Astrocyte (in vitro differentiated cells and primary cell): Measurements from ENCODE around the gene SCUBE3. TPM values are rescaled to one million over a fixed set of nuclear protein-coding genes. Genes with fewer than 3 reads are reported as not detected.

Experiments
- DNase-seq: peaks from one replicate; pipeline ENCODE4 v3.0.0-alpha.2; 2010; ENCODE audit warnings: low read depth
- FAIRE-seq: peaks from 2 replicates; lab custom pipeline; 2011; peaks lifted over from hg19 to GRCh38; lab: Jason Lieb, UNC
- H2AFZ ChIP-seq: 2 replicates; pipeline ENCODE4 v1.6.0; 2012; ENCODE audit warnings: low read depth, low read length, inconsistent platforms
- H3K27ac ChIP-seq: 2 replicates; pipeline ENCODE4 v1.5.1; 2011; ENCODE audit warnings: low read depth, low read length, inconsistent platforms
- H3K27me3 ChIP-seq: 2 replicates; pipeline ENCODE4 v1.6.0; 2011; ENCODE audit warnings: low read length, inconsistent platforms; ENCODE audit not compliant: insufficient read depth
- H3K36me3 ChIP-seq: 2 replicates; pipeline ENCODE4 v1.5.1; 2011; ENCODE audit warnings: low read length, inconsistent platforms; ENCODE audit not compliant: insufficient read depth
- H3K4me1 ChIP-seq: 2 replicates; pipeline ENCODE4 v1.5.1; 2011; ENCODE audit warnings: low read length, inconsistent platforms; ENCODE audit not compliant: insufficient read depth
- H3K4me2 ChIP-seq: 2 replicates; pipeline ENCODE4 v1.6.0; 2012; ENCODE audit warnings: low read length, inconsistent platforms
- H3K4me3 ChIP-seq: 2 replicates; pipeline ENCODE4 v1.5.1; 2011; ENCODE audit warnings: low read depth, mild to moderate bottlenecking, low read length, inconsistent platforms; ENCODE audit not compliant: insufficient read depth
- H3K79me2 ChIP-seq: 2 replicates; pipeline ENCODE4 v1.6.0; 2012; ENCODE audit warnings: mild to moderate bottlenecking, low read length, inconsistent platforms; ENCODE audit not compliant: insufficient read depth
- H3K9ac ChIP-seq: 2 replicates; pipeline ENCODE4 v1.6.0; 2012; ENCODE audit warnings: mild to moderate bottlenecking, low read length, inconsistent platforms
- H3K9me3 ChIP-seq: 2 replicates; pipeline ENCODE4 v1.5.1; 2012; ENCODE audit warnings: low read depth, mild to moderate bottlenecking, low read length, inconsistent platforms; ENCODE audit not compliant: insufficient read depth
- H4K20me1 ChIP-seq: 2 replicates; pipeline ENCODE4 v1.6.0; 2012; ENCODE audit warnings: low read length, inconsistent platforms; ENCODE audit not compliant: insufficient read depth
- H3K27ac Mint-ChIP-seq: one replicate; pipeline ENCODE4 v1.8.0; 2021; ENCODE audit warnings: mild to moderate bottlenecking, mixed read lengths; ENCODE audit not compliant: unreplicated experiment
- H3K27me3 Mint-ChIP-seq: one replicate; pipeline ENCODE4 v1.8.0; 2021; ENCODE audit warnings: low read depth, mixed read lengths; ENCODE audit not compliant: unreplicated experiment
- H3K36me3 Mint-ChIP-seq: one replicate; pipeline ENCODE4 v1.8.0; 2021; ENCODE audit warnings: low read depth, mixed read lengths; ENCODE audit not compliant: unreplicated experiment
- H3K4me1 Mint-ChIP-seq: one replicate; pipeline ENCODE4 v1.8.0; 2021; ENCODE audit warnings: low read depth, mixed read lengths; ENCODE audit not compliant: unreplicated experiment
- H3K4me3 Mint-ChIP-seq: one replicate; pipeline ENCODE4 v1.8.0; 2021; ENCODE audit warnings: mild to moderate bottlenecking, moderate library complexity, mixed read lengths; ENCODE audit not compliant: unreplicated experiment
- H3K9me3 Mint-ChIP-seq: one replicate; pipeline ENCODE4 v1.8.0; 2021; ENCODE audit warnings: mild to moderate bottlenecking, mixed read lengths; ENCODE audit not compliant: unreplicated experiment
- CTCF ChIP-seq: IDR thresholded peaks from 2 replicates; pipeline ENCODE4 v1.5.1; 2011; ENCODE audit warnings: low read depth, mild to moderate bottlenecking, inconsistent platforms, low read length, moderate library complexity; ENCODE audit not compliant: insufficient read depth
- EZH2 ChIP-seq: IDR thresholded peaks from 2 replicates; pipeline ENCODE4 v1.6.1; 2012; ENCODE audit warnings: mild to moderate bottlenecking, low read length, inconsistent platforms; ENCODE audit not compliant: insufficient read depth
- total RNA-seq: library from RNA; stranded (reverse); gene quantifications from 2 replicates; pipeline ENCODE4 v1.2.1, GENCODE V29; 2021

Gene SCUBE3
- total RNA-seq, 1 donor from 2014 or later, result 10.1 TPM

DNA sequence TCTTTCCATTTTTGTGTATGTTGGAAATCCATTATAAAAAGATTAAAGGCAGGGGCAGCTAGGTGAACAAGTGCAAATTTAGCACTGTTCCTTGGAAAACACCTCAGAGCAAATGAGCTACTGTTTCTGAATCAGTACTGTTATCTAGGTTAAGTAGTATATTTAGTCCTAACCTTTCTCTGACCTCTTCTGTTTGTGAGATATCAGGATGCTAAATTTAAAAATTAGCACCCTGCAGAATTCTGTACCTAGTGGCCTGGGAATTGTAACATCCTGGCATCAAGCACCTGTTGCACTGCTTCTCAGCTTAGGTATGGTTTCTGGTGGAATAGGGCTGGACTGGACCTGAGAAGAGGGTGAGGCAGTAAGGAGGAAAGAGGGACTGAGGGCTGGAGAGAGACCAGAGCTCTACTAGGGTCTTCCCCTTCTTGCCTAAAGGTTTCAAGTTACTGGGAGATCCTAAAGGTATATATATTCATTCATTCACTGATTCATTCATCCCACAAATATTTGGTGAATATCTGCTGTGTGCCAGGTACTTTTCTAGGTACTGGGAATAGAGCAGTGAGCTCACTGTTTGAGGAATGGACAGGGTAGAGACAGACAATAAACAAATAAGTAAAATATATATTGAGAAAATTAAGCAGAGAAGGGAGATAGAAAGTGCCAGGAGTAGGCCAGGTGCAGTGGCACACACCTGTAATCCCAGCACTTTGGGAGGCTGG is 51.0 kb downstream of the SCUBE3 start:
- H3K79me2 ChIP-seq, result peaks cover 16% of the 10 kb centered on the region
- no peaks in the 10 kb centered on the region for H3K36me3 ChIP-seq
- no peak for DNase-seq
- no peak overlapping the region for H3K4me3 ChIP-seq
- no peak overlapping the region for H3K9ac ChIP-seq
- peaks cover 2% of the 10 kb centered on the region for H3K27me3 Mint-ChIP-seq
- peaks cover 13% of the 10 kb centered on the region for H3K4me1 ChIP-seq
- no peak overlapping the region for H2AFZ ChIP-seq
- H3K4me1 Mint-ChIP-seq, result peaks cover 14% of the 10 kb centered on the region
- H3K9me3 ChIP-seq, result no peaks in the 10 kb centered on the region
- no peaks in the 10 kb centered on the region for H3K27me3 ChIP-seq
- TF ChIP-seq EZH2, result no peak
- no peak for TF ChIP-seq CTCF
- H3K4me2 ChIP-seq, result no peak overlapping the region
- H3K27ac ChIP-seq, result no peak overlapping the region
- H3K36me3 Mint-ChIP-seq, result no peaks in the 10 kb centered on the region
- no peak overlapping the region for H3K4me3 Mint-ChIP-seq
- FAIRE-seq, result no peak
- H3K27ac Mint-ChIP-seq, result no peak overlapping the region
- no peaks in the 10 kb centered on the region for H3K9me3 Mint-ChIP-seq
- peaks cover 8% of the 10 kb centered on the region for H4K20me1 ChIP-seq

GRCh38 chr6:35265523-35265922 is 51.8 kb downstream of the SCUBE3 start:
- Histone ChIP-seq H3K27ac (no peak overlapping the region), H4K20me1 (peaks cover 8% of the 10 kb centered on the region), H3K9me3 (no peaks in the 10 kb centered on the region), H3K27me3 (no peaks in the 10 kb centered on the region), H2AFZ (no peak overlapping the region), H3K4me2 (no peak overlapping the region), H3K36me3 (no peaks in the 10 kb centered on the region), H3K4me1 (peaks cover 8% of the 10 kb centered on the region), H3K4me3 (no peak overlapping the region), H3K9ac (no peak overlapping the region), H3K79me2 (peaks cover 10% of the 10 kb centered on the region)
- FAIRE-seq (no peak), DNase-seq (no peak)
- Mint-ChIP-seq H3K9me3 (no peaks in the 10 kb centered on the region), H3K4me3 (no peak overlapping the region), H3K27ac (no peak overlapping the region), H3K4me1 (peaks cover 14% of the 10 kb centered on the region), H3K36me3 (no peaks in the 10 kb centered on the region), H3K27me3 (peaks cover 2% of the 10 kb centered on the region)
- TF ChIP-seq EZH2 (no peak), CTCF (no peak)

DNA sequence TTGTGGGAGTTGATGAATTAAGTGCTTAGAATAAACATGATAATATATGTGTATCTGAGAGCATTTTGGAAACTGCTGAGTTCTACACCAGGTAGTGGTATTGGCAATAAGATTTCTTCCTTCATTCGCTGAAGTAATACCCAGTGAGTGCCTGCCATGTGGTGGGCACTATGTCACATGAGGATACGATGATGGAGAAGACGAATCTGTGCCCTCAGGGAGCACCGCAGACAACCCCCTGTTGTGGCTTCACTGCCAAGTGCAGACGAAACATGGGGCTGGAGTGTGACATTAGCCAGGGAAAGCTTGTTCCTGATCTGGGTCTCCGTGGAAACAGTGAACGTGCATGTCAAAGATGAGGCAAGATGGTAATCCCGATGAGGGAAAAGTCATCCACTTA is 53.7 kb downstream of the SCUBE3 start:
- H3K4me1 ChIP-seq, result peaks cover 6% of the 10 kb centered on the region
- no peak overlapping the region for H3K4me3 ChIP-seq
- FAIRE-seq, result no peak
- H3K9me3 Mint-ChIP-seq, result no peaks in the 10 kb centered on the region
- no peaks in the 10 kb centered on the region for H3K36me3 Mint-ChIP-seq
- no peaks in the 10 kb centered on the region for H3K27me3 ChIP-seq
- H3K79me2 ChIP-seq, result peaks cover 8% of the 10 kb centered on the region
- H3K27me3 Mint-ChIP-seq, result peaks cover 2% of the 10 kb centered on the region
- H2AFZ ChIP-seq, result no peak overlapping the region
- H3K27ac ChIP-seq, result no peak overlapping the region
- H3K9me3 ChIP-seq, result no peaks in the 10 kb centered on the region
- H3K9ac ChIP-seq, result no peak overlapping the region
- DNase-seq, result no peak
- H3K36me3 ChIP-seq, result no peaks in the 10 kb centered on the region
- TF ChIP-seq CTCF, result no peak
- no peak for TF ChIP-seq EZH2
- peaks cover 8% of the 10 kb centered on the region for H3K4me1 Mint-ChIP-seq
- H3K27ac Mint-ChIP-seq, result no peak overlapping the region
- H4K20me1 ChIP-seq, result peaks cover 8% of the 10 kb centered on the region
- no peak overlapping the region for H3K4me2 ChIP-seq
- H3K4me3 Mint-ChIP-seq, result peak overlapping the region; percentile 27
